ENCODE data around the gene TVP23C.

DNA sequence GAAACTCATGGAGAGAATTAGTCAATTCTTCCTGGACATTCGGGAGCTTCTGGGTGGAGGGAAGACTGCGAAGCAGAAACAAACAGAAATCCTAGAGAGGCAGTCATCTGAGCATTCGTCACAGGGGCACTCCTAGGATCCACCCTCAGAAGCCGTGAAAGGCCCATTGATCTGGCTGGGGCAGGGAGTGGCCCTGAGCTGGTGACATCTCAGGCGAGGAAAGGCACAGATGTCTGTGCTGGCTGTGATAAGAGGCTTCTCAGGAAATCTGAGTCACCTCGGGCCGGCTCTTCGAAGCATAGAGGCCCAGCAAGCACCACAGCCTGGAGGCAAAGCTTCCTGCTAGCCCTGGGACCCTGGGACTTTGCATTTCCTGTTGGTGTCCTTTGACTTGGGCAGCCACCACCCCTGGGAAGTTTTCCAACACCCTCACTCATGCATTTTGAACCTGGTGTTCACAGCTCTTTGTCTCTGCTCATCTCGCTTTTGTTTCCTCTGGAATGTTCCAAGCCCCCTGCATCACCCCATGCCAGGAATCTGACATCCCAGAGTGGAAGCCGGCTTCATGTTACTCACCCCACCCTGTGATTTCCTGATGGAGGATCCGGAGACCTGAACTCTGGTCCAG is 72.5 kb downstream of the TVP23C start:
- TF ChIP-seq ZFP30 (CRISPR knock-in tag; IDR thresholded peaks at IDR 0.05) (no peak), ZFP3 (CRISPR knock-in tag; IDR thresholded peaks at IDR 0.05) (no peak), ZC3H10 (CRISPR knock-in tag; IDR thresholded peaks at IDR 0.05) (no peak), ZNF70 (CRISPR knock-in tag; IDR thresholded peaks at IDR 0.05) (no peak), SNAI2 (CRISPR knock-in tag; IDR thresholded peaks at IDR 0.05) (no peak), ZNF8 (CRISPR knock-in tag; IDR thresholded peaks at IDR 0.05) (no peak), PPARA (CRISPR knock-in tag; IDR thresholded peaks at IDR 0.05; ENCODE audit: borderline replicate concordance) (no peak), ARNTL (CRISPR knock-in tag; IDR thresholded peaks at IDR 0.05; ENCODE audit: borderline replicate concordance, low read depth) (no peak), CSDC2 (CRISPR knock-in tag; IDR thresholded peaks at IDR 0.05) (no peak), RARB (CRISPR knock-in tag; IDR thresholded peaks at IDR 0.05) (no peak)
- TF ChIP-seq, protein P1, sequence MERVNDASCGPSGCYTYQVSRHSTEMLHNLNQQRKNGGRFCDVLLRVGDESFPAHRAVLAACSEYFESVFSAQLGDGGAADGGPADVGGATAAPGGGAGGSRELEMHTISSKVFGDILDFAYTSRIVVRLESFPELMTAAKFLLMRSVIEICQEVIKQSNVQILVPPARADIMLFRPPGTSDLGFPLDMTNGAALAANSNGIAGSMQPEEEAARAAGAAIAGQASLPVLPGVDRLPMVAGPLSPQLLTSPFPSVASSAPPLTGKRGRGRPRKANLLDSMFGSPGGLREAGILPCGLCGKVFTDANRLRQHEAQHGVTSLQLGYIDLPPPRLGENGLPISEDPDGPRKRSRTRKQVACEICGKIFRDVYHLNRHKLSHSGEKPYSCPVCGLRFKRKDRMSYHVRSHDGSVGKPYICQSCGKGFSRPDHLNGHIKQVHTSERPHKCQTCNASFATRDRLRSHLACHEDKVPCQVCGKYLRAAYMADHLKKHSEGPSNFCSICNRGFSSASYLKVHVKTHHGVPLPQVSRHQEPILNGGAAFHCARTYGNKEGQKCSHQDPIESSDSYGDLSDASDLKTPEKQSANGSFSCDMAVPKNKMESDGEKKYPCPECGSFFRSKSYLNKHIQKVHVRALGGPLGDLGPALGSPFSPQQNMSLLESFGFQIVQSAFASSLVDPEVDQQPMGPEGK (CRISPR knock-in tag; IDR thresholded peaks at IDR 0.05; ENCODE audit: borderline replicate concordance), result no peak
- TF ChIP-seq, protein P2, sequence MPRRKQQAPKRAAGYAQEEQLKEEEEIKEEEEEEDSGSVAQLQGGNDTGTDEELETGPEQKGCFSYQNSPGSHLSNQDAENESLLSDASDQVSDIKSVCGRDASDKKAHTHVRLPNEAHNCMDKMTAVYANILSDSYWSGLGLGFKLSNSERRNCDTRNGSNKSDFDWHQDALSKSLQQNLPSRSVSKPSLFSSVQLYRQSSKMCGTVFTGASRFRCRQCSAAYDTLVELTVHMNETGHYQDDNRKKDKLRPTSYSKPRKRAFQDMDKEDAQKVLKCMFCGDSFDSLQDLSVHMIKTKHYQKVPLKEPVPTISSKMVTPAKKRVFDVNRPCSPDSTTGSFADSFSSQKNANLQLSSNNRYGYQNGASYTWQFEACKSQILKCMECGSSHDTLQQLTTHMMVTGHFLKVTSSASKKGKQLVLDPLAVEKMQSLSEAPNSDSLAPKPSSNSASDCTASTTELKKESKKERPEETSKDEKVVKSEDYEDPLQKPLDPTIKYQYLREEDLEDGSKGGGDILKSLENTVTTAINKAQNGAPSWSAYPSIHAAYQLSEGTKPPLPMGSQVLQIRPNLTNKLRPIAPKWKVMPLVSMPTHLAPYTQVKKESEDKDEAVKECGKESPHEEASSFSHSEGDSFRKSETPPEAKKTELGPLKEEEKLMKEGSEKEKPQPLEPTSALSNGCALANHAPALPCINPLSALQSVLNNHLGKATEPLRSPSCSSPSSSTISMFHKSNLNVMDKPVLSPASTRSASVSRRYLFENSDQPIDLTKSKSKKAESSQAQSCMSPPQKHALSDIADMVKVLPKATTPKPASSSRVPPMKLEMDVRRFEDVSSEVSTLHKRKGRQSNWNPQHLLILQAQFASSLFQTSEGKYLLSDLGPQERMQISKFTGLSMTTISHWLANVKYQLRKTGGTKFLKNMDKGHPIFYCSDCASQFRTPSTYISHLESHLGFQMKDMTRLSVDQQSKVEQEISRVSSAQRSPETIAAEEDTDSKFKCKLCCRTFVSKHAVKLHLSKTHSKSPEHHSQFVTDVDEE (CRISPR knock-in tag; IDR thresholded peaks at IDR 0.05), result no peak

Data from SK-N-SH treated with all-trans-retinoic acid at 6 μM for 48 hours (cell line).